AG09319 (cell line): ENCODE data around the gene DNAH2.

ENCODE experiments used
- DNase-seq: peaks from one replicate; pipeline ENCODE4 v3.0.0-alpha.2; 2010; ENCODE audit warnings: low read depth; ENCODE audit errors: extremely low read depth
- TF ChIP-seq, protein P1 (sequence below): IDR thresholded peaks from 2 replicates; pipeline ENCODE4 v1.5.1; 2011; ENCODE audit warnings: low read depth, mild to moderate bottlenecking, inconsistent platforms, low read length, moderate library complexity

DNAH2 gene

DNA sequence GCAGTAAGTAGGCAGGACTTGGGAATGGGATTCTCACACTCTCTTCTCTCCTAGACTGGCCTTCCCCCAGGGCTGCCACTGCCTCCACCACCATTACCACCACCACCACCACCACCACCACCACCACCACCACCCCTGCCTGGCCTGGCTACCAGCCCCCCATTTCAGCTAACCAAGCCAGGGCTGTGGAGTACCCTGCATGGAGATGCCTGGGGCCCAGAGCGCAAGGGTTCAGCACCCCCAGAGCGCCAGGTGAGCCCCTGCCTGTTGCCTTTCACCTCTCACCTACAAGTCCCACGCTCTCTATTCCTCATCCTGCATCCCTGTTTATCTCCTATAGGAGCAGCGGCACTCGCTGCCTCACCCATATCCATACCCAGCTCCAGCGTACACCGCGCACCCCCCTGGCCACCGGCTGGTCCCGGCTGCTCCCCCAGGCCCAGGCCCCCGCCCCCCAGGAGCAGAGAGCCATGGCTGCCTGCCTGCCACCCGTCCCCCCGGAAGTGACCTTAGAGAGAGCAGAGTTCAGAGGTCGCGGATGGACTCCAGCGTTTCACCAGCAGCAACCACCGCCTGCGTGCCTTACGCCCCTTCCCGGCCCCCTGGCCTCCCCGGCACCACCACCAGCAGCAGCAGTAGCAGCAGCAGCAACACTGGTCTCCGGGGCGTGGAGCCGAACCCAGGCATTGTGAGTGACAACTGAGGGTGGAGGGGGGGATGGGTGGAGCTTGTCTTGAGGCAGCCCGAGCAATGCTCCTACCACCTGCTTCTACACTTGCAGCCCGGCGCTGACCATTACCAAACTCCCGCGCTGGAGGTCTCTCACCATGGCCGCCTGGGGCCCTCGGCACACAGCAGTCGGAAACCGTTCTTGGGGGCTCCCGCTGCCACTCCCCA is 129.5 kb downstream of the DNAH2 start:
- TF ChIP-seq, protein P1, sequence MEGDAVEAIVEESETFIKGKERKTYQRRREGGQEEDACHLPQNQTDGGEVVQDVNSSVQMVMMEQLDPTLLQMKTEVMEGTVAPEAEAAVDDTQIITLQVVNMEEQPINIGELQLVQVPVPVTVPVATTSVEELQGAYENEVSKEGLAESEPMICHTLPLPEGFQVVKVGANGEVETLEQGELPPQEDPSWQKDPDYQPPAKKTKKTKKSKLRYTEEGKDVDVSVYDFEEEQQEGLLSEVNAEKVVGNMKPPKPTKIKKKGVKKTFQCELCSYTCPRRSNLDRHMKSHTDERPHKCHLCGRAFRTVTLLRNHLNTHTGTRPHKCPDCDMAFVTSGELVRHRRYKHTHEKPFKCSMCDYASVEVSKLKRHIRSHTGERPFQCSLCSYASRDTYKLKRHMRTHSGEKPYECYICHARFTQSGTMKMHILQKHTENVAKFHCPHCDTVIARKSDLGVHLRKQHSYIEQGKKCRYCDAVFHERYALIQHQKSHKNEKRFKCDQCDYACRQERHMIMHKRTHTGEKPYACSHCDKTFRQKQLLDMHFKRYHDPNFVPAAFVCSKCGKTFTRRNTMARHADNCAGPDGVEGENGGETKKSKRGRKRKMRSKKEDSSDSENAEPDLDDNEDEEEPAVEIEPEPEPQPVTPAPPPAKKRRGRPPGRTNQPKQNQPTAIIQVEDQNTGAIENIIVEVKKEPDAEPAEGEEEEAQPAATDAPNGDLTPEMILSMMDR, result no peak
- no peak for DNase-seq

DNA sequence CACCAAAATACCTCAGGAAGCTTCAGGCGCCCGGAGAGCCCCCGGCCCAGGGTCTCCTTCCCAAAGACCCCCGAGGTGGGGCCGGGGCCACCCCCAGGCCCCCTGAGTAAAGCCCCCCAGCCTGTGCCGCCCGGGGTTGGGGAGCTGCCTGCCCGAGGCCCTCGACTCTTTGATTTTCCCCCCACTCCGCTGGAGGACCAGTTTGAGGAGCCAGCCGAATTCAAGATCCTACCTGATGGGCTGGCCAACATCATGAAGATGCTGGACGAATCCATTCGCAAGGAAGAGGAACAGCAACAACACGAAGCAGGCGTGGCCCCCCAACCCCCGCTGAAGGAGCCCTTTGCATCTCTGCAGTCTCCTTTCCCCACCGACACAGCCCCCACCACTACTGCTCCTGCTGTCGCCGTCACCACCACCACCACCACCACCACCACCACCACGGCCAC is 130.6 kb downstream of the DNAH2 start:
- TF ChIP-seq, protein P1, result no peak
- no peak for DNase-seq

DNA sequence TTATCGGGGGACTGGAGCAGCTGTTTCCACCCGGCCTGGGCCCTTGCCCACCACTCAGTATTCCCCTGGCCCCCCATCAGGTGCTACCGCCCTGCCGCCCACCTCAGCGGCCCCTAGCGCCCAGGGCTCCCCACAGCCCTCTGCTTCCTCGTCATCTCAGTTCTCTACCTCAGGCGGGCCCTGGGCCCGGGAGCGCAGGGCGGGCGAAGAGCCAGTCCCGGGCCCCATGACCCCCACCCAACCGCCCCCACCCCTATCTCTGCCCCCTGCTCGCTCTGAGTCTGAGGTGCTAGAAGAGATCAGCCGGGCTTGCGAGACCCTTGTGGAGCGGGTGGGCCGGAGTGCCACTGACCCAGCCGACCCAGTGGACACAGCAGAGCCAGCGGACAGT is 131.2 kb downstream of the DNAH2 start:
- DNase-seq, result no peak
- TF ChIP-seq, protein P1, result no peak

DNA sequence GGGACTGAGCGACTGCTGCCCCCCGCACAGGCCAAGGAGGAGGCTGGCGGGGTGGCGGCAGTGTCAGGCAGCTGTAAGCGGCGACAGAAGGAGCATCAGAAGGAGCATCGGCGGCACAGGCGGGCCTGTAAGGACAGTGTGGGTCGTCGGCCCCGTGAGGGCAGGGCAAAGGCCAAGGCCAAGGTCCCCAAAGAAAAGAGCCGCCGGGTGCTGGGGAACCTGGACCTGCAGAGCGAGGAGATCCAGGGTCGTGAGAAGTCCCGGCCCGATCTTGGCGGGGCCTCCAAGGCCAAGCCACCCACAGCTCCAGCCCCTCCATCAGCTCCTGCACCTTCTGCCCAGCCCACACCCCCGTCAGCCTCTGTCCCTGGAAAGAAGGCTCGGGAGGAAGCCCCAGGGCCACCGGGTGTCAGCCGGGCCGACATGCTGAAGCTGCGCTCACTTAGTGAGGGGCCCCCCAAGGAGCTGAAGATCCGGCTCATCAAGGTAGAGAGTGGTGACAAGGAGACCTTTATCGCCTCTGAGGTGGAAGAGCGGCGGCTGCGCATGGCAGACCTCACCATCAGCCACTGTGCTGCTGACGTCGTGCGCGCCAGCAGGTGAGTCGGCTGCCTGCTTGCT is 131.7 kb downstream of the DNAH2 start:
- TF ChIP-seq, protein P1, result no peak
- DNase-seq, result no peak

DNA sequence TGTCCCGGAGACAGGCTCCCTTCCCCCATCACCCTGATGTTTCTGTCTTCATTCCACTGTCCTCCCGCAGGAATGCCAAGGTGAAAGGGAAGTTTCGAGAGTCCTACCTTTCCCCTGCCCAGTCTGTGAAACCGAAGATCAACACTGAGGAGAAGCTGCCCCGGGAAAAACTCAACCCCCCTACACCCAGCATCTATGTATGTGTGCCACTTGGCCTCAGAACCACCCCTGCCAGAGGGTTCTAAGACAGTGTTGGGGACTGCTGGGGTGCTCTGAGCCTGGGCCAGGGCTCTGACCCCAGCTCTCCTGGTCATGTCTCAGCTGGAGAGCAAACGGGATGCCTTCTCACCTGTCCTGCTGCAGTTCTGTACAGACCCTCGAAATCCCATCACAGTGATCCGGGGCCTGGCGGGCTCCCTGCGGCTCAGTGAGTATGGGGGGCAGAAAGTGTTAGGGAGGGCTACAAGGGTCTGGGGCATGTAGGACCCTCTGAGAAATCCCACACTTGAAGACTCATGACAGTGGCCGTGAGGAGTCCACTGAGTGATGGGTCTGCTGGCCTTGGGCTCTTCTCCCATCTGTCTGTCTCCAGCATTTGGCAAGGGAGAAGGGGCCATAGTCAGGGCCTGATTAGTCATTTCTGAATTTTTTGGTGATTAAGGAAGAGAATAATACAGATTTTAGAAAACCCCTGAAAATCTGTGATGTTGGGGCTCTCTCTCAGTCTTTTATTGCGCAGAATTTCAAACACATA is 132.4 kb downstream of the DNAH2 start:
- TF ChIP-seq, protein P1, result no peak
- DNase-seq, result no peak

DNA sequence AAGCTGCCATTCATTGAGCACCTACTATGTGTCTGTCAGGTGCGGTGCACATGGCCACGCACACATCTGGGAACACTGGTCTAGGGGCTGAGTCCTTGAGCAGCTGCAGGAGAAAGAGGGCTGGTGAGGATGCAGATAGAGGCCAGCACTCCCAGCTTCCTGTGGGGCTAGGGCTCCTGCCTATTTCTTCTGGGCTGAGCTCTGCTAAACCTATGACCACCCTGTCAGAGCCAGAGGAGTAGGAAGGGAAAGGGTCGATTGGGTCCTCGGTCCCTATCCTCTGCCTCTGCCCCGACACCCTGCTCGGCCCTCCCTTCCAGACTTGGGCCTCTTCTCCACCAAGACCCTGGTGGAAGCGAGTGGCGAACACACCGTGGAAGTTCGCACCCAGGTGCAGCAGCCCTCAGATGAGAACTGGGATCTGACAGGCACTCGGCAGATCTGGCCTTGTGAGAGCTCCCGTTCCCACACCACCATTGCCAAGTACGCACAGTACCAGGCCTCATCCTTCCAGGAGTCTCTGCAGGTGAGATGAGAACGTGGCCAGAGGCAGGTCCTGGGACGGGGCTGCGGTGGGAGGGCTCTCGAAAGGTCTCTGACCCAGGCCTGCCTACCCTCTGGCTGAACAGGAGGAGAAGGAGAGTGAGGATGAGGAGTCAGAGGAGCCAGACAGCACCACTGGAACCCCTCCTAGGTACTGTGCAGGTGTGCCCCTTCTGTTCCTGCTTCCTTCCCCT is 133.3 kb downstream of the DNAH2 start:
- DNase-seq, result no peak
- TF ChIP-seq, protein P1, result no peak
